HG02870 (cell line): ENCODE data around the gene CELSR3.

ENCODE experiments used
- ATAC-seq: cut with Tn5 transposase; IDR thresholded peaks from one replicate; pipeline ENCODE4 v1.9.1; 2021; ENCODE audit warnings: mild to moderate bottlenecking, moderate library complexity; ENCODE audit not compliant: unreplicated experiment

Gene CELSR3

GRCh38 chr3:48609088-48610005 lies 53.3 kb downstream of the CELSR3 start, which contains the start of gene UQCRC1:
Gene UQCRC1, minus strand, starts transcription at chr3:48609646. Its CDS starts 26 bp downstream, at chr3:48609620.
- peak; percentile 92 for ATAC-seq

- ATAC-seq: no peak
These were observed 55.2 kb downstream of the CELSR3 start for GRCh38 chr3:48607519-48607918.

DNA sequence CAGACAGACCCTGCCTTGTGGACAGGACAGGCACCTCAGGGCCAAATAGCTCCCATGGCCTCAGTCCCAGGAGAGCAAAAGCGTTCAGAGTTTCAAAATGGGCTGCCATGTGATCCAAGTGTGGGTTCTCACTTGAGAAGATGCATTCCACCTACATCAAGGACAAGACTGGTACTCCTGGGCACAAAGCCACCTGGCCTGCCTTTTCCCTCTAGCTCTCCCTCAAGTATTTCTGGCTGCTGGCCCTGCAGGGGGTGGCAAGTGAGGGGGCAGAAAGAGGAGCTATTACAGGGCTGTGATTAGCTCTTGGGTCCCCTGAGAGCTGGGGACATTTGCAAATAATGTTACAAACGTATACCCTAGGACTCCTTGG lies 61.1 kb downstream of the CELSR3 start:
- no peak for ATAC-seq

- no peak for ATAC-seq
These were observed 61.7 kb downstream of the CELSR3 start for GRCh38 chr3:48600711-48601621.

GRCh38 chr3:48599509-48600285 lies 63.0 kb downstream of the CELSR3 start:
- ATAC-seq: no peak

GRCh38 chr3:48599077-48599501 lies 63.6 kb downstream of the CELSR3 start:
- no peak for ATAC-seq

DNA sequence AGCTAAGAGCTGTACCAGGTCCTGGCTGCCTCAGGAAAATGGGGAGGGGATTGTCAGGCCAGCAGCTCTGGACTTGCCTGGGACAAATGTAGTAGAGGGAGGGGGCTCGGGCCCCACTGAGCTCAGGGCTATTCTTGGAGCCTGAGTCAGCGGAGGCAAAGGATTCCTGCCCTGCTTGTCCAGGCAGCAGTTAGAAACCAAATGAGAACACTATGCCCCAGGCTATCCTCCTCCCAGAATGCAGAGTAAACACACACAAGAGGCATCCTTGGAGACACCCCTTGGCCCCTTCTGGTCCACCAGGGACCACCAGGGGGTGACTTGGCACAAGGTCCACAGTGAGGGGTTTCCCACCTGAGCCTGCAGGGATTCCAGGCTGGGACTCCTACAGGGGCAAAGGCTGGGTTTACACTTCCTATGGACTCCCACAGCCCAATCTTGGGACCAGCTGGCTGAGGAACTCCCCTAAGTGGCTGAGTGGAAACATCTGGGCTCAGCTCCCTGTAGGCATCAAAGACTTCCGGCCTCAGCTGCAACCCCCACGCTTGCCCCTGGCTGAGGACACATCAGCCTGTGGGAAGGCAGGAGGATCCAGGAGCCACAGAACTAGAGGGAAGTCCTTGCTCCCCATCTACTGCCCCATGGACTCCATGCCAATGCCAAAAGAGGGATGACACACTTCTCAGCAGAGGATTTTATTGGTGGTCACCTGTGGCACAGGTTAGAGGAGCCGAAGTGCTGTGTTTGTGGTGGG lies 64.2 kb downstream of the CELSR3 start:
- ATAC-seq: no peak

- ATAC-seq: no peak
These were observed 65.3 kb downstream of the CELSR3 start for GRCh38 chr3:48597408-48597800.

- no peak for ATAC-seq
These were observed 65.8 kb downstream of the CELSR3 start for GRCh38 chr3:48596676-48597407.

DNA sequence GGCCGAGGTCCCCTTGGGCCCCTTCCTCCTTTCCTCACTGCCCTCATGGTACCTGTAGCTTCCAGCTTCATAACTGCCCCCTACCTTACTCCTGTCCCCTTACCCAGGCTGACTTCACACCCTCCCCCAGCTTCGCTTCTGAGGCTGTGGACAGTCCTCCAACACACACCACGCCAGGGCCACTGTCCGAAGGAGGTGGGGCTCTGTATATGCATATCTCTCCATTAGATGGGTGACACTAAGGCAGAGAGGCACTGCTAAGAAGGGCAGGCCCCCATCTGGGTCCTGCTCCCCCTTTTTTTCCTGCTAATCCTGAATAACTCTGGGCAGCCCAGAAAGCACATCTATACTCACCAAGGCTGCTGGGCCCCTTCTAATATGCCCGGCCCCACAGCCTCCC lies 66.5 kb downstream of the CELSR3 start:
- no peak for ATAC-seq

- no peak for ATAC-seq
These were observed 67.1 kb downstream of the CELSR3 start for GRCh38 chr3:48595526-48596121.

DNA sequence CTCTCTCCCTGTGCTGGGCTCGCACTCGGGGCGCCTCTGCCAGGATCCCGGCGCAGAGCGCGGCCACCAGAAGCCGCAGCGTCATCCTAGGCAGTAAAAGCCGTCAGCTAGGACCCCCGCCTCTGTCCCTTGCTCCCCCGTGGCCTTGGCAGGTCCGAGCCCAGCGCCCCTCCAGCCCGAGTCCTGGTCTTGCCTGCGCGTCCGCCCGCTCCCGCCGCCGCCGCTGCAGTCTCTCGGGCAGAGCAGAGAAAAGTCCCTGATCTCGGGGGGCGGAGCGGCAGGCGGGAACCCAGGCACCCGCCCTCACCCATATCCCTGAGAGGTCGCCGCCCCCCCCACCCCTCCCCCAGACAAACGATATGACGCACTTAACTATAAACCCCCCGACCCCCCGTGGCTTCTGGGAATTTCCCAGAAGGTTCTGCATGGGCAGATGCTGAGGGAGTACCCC lies 67.6 kb downstream of the CELSR3 start, which contains the start of gene COL7A1:
Gene COL7A1 (minus strand): TSS at position 255 of the 451 bp plus-strand sequence. CDS start 170 bp downstream, at position 85.
- no peak for ATAC-seq

GRCh38 chr3:48594417-48595049 lies 68.2 kb downstream of the CELSR3 start:
- no peak for ATAC-seq

GRCh38 chr3:48593337-48593736 lies 69.3 kb downstream of the CELSR3 start:
- ATAC-seq: no peak

DNA sequence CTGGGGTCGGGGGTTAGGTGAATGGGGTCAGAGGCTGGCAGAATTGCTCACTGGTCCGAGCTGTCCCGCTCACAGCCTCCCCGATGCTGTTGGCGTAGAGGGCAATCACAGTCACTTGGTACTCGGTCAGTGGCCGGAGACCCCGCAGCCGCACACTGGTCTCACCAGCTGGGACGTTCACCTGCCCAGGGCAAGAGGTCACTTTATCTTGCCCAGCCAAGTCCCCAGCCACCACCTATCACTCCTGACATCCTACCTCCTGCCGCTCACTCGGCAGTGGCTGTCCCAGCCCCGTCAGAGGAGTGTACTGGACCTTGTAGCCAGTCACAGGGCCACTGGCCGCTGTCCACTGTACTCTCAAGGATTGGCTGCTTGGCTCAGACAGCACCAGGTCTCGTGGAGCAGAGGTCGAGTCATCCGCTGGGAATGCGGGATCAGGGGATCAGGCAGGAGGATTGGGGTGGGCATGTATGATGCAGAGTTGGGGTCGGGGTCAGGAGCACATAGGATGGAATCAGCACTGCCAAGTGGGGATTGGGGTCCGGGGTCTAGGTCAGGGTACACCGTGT lies 70.1 kb downstream of the CELSR3 start:
- no peak for ATAC-seq

DNA sequence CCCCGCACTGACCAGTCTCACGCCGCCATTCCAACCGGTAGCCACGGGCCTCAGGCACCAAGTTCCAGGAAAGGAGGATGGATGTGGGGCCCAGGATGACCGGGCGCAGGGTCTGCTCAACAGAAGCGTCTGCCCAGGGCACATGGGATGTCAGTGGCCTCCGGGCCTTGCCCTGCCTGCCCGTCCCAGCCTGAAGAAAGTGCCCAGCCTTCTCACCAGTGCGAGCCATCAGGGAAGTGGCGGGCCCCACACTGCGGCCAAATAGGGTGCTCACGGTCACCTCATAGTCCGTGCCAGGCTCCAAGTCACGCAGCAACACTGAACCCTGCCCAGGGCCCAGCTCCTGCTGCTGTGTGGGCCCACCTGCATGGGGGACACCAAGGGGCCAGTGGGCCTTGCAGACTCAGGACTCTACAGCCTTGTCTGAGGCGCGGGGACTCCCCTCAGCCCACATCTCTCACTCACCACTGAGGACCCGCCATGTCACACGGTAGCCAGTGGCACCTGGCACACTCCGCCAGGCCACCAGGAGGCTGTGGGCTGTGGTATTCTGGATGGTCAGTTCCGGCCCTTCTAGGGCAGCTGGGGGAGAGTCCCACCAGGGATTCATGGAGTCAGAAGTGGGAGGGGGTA lies 70.7 kb downstream of the CELSR3 start:
- no peak for ATAC-seq

DNA sequence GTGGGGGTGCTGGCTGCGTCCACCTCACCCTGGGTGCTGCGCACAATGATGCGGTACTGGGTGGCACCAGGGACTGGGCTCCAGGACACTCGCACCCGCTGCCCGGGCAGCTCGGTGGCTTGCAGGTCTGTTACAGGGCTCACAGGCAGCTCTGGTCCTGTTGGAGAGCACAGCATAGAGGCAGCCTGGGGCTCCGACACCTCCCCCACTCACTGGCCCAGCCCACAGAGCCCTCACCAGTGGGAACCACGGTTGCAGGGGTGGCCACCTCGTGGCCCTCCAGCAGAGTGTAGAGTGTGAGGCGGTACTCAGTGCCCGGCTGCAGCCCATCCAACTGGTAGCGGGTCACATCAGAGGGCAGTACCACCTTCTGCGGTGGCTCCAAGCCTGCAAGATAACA lies 71.2 kb downstream of the CELSR3 start:
- no peak for ATAC-seq

GRCh38 chr3:48588230-48588629 lies 74.5 kb downstream of the CELSR3 start:
- no peak for ATAC-seq
